Tibial artery (tissue), 4 donors: ENCODE results near the gene SNRNP48.

Source experiments
- DNase-seq, 2 donors: peaks; one replicate each; pipeline ENCODE4 v3.0.0-alpha.2; 2019
- H3K27ac ChIP-seq, 2 donors: fragments of 200-600 bp; sonication (generic) in 1 of 2; 1 replicate in 1 of 2; 2 replicates in 1 of 2; pipeline ENCODE4 v1.5.1; 2018 to 2019; ENCODE audit warnings: mild to moderate bottlenecking in 1 of 2
- H3K27me3 ChIP-seq, 2 donors: fragments of 200-600 bp; sonication (generic) in 1 of 2; one replicate each; pipeline versions ENCODE4 v1.5.1 to v1.6.0; 2016 to 2019
- H3K36me3 ChIP-seq, 3 donors: fragments of 200-600 bp; sonication (generic) in 2 of 3; one replicate each; pipeline ENCODE4 v1.5.1; 2016 to 2019; ENCODE audit warnings: mild to moderate bottlenecking in 2 of 3
- H3K4me1 ChIP-seq, 4 donors: fragments of 200-600 bp; sonication (generic) in 2 of 4; 1 replicate in 3 of 4; 2 replicates in 1 of 4; pipeline ENCODE4 v1.5.1; 2016 to 2019
- H3K4me3 ChIP-seq, 2 donors: fragments of 200-600 bp; sonication (generic) in 1 of 2; 1 replicate in 1 of 2; 2 replicates in 1 of 2; pipeline ENCODE4 v1.5.1; 2018 to 2019; ENCODE audit warnings: mild to moderate bottlenecking in 2 of 2
- H3K9me3 ChIP-seq, 3 donors: fragments of 200-600 bp; sonication (generic) in 1 of 3; one replicate each; pipeline ENCODE4 v1.5.1; 2016 to 2019
- intact Hi-C: fragments of 100-400 bp; cut with DNase I; formaldehyde crosslinking; loops from one replicate; pipeline ENCODE4 v1.15.0; 2023; ENCODE audit warnings: low total_unique reads
- TF ChIP-seq, protein P1 (sequence below), 2 experiments: fragments of 200-600 bp in 1 of 2; fragments of 450-650 bp in 1 of 2; IDR thresholded peaks; one replicate each; pipeline ENCODE4 v1.5.1; 2017 to 2019; ENCODE audit warnings: antibody characterized with exemption in 2 of 2, mild to moderate bottlenecking in 1 of 2, moderate library complexity in 1 of 2

The SNRNP48 gene

DNA sequence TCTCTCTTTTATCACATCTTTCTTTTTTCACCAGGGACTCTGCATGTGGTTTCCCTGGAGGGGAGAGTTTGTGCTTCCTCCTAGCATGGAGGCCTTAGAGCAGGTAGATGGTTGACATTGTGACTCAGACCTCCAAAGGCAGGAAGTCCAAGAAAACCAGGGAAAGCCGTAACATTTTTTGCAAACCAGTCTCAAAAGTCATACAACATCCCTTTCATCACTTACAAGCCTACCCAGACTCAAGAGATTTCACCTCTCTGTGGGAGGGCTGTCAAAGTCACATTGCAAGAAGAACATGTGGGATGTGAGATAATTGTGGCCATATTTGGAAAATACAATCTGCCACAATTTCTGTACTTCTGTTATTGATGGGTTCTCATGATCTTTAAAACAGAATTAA, 46.2 kb downstream of the SNRNP48 start:
- intact Hi-C loops: no loop called here
- DNase-seq: no peak
- TF ChIP-seq, protein P1, sequence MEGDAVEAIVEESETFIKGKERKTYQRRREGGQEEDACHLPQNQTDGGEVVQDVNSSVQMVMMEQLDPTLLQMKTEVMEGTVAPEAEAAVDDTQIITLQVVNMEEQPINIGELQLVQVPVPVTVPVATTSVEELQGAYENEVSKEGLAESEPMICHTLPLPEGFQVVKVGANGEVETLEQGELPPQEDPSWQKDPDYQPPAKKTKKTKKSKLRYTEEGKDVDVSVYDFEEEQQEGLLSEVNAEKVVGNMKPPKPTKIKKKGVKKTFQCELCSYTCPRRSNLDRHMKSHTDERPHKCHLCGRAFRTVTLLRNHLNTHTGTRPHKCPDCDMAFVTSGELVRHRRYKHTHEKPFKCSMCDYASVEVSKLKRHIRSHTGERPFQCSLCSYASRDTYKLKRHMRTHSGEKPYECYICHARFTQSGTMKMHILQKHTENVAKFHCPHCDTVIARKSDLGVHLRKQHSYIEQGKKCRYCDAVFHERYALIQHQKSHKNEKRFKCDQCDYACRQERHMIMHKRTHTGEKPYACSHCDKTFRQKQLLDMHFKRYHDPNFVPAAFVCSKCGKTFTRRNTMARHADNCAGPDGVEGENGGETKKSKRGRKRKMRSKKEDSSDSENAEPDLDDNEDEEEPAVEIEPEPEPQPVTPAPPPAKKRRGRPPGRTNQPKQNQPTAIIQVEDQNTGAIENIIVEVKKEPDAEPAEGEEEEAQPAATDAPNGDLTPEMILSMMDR (IDR thresholded peaks at IDR 0.05): no peak
- Histone ChIP-seq H3K36me3 (no peaks in the 10 kb centered on the region), H3K4me3 (no peak overlapping the region), H3K27me3 (no peaks in the 10 kb centered on the region), H3K4me1 (no peaks in the 10 kb centered on the region), H3K27ac (no peak overlapping the region), H3K9me3 (no peaks in the 10 kb centered on the region)

DNA sequence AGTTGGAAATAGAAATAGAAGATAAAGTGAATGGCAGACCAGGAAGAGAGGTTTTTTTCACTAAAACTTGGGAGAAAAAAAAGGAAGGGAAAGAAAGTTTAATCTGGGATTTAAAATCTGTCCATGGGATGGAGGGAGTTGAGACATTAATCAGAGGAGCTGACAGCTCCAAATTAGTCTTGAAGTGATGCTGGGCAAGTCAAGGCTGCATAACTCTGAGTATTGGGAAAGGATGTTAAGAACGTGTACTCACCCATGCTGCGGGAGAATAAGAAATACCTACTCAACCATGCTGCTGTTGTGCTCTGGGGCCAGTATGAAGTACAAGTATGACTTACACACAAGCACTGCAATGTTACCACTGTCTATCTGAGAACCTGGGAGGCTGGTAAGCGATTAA, 47.5 kb downstream of the SNRNP48 start:
- H3K27ac ChIP-seq: no peak overlapping the region
- no peaks in the 10 kb centered on the region for H3K36me3 ChIP-seq
- intact Hi-C loops: no loop called here
- TF ChIP-seq, protein P1 (IDR thresholded peaks at IDR 0.05): no peak
- no peak overlapping the region for H3K4me3 ChIP-seq
- H3K4me1 ChIP-seq: no peaks in the 10 kb centered on the region
- H3K27me3 ChIP-seq: no peaks in the 10 kb centered on the region
- H3K9me3 ChIP-seq: no peaks in the 10 kb centered on the region
- DNase-seq: no peak

DNA sequence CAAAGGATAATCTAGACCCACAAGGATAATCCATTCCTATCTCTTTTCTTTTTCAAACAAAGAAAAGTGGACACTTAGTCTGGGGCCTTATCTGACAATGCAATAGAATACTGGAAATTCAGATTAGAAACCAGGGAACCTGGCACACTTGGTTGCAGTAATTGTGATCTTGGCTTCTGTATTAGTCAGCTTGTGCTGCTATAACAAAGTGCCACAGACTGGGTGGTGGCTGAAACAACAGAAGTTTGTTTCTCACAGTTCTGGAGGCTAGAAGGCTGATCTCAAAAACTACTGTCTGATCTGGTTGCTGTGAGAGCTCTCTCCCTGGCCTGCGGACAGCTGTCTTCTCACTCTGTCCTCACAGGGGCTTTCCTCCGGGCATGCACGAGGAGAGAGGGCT, 49.4 kb downstream of the SNRNP48 start:
- intact Hi-C loops: no loop called here
- TF ChIP-seq, protein P1 (IDR thresholded peaks at IDR 0.05): no peak
- H3K4me3 ChIP-seq: no peak overlapping the region
- H3K27me3 ChIP-seq: no peaks in the 10 kb centered on the region
- no peaks in the 10 kb centered on the region for H3K4me1 ChIP-seq
- DNase-seq: no peak
- no peaks in the 10 kb centered on the region for H3K9me3 ChIP-seq
- H3K36me3 ChIP-seq: no peaks in the 10 kb centered on the region
- H3K27ac ChIP-seq: no peak overlapping the region

DNA sequence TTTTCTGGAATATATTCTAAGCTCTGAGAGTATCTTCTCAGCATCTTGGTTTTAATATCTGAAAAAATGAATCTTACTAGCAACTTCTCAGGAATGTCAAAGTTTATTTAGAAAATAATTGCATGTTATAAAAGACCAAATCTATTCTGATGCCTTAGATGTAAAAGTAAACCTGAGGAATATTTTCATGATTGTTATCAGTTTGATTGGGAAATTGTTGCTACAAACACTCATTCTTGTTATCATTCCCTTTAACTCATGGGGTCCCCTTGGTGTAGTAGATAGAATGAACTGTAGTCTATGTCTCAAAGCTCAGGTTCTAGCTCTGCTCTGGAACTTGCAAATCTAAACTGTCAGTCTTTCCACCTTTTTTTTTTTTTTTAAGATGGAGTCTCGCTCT, 50.0 kb downstream of the SNRNP48 start:
- H3K4me1 ChIP-seq: no peaks in the 10 kb centered on the region
- no peak overlapping the region for H3K27ac ChIP-seq
- no peak for DNase-seq
- intact Hi-C loops: no loop called here
- H3K36me3 ChIP-seq: no peaks in the 10 kb centered on the region
- no peaks in the 10 kb centered on the region for H3K9me3 ChIP-seq
- no peaks in the 10 kb centered on the region for H3K27me3 ChIP-seq
- TF ChIP-seq, protein P1 (IDR thresholded peaks at IDR 0.05): no peak
- H3K4me3 ChIP-seq: no peak overlapping the region

DNA sequence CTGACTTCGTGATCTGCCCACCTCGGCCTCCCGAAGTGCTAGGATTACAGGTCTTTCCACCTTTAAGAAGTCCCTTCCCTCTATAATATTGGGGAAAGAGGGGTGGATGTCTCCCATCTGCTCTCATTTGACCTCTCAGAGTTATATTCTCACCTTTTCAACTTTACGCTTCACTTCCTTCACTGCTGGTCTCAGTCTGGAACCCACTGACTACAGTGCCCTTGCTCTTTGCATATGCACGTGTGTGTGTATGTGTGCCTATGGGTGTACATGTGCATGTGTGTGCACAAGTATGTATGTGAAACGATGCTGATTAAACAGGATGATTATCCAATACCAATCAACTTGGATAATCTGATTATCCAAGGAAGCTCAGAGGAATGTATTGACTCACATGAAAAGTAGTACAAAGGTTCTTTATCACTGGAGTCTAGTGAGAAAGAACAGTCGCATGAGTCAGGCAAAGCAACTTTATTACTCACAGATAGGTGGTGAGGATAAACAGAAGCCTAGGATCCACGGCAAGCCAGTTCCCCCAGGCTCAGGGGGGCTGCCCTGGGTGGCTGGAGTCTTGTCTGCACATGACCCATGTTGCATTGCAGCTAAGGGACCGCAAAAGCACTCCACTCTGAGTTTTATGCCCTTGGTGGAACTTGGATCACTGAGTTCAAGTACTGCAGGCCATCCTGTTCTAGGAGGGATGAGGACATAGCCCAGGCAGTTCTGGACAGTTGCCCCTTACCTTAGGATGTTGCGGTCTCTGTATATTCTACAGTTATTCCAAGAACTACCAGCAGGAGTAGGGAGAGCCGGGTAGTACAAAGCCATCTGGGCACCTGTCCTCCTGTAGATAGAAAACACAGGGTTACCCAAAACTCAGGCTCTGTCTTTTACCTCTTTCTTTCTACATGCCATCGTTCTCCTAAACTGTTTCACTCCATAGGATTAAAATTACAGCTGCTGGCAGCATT, 50.9 kb downstream of the SNRNP48 start:
- DNase-seq: no peak
- Histone ChIP-seq H3K36me3 (no peaks in the 10 kb centered on the region), H3K4me3 (no peak overlapping the region), H3K4me1 (no peaks in the 10 kb centered on the region), H3K27me3 (no peaks in the 10 kb centered on the region), H3K27ac (no peak overlapping the region), H3K9me3 (no peaks in the 10 kb centered on the region)
- intact Hi-C loops: no loop called here
- TF ChIP-seq, protein P1 (IDR thresholded peaks at IDR 0.05): no peak
